Skeletal muscle satellite cell (primary cell): ENCODE results near the gene FLT4.

Source experiments
- H3K27me3 ChIP-seq: 2 replicates; pipeline ENCODE4 v1.7.0; 2013; ENCODE audit warnings: low read length; ENCODE audit not compliant: control insufficient read depth, insufficient read depth
- H3K36me3 ChIP-seq: 2 replicates; pipeline ENCODE4 v1.7.0; 2013; ENCODE audit warnings: mild to moderate bottlenecking, control low read depth, low read length; ENCODE audit not compliant: insufficient read depth
- H3K4me1 ChIP-seq: 2 replicates; pipeline ENCODE4 v1.7.0; 2013; ENCODE audit warnings: low read length; ENCODE audit not compliant: control insufficient read depth, insufficient read depth
- H3K4me2 ChIP-seq: 2 replicates; pipeline ENCODE4 v1.7.0; 2013; ENCODE audit warnings: mild to moderate bottlenecking, low read length
- H3K4me3 ChIP-seq: 2 replicates; pipeline ENCODE4 v1.7.0; 2013; ENCODE audit warnings: low read length
- H3K9ac ChIP-seq: 2 replicates; pipeline ENCODE4 v1.7.0; 2013; ENCODE audit warnings: mild to moderate bottlenecking, low read depth, low read length, moderate library complexity
- H3K9me3 ChIP-seq: replicated peaks from 2 replicates; pipeline ENCODE4 v1.7.0; 2013; ENCODE audit warnings: mild to moderate bottlenecking, control low read depth, low read length

The FLT4 gene

DNA sequence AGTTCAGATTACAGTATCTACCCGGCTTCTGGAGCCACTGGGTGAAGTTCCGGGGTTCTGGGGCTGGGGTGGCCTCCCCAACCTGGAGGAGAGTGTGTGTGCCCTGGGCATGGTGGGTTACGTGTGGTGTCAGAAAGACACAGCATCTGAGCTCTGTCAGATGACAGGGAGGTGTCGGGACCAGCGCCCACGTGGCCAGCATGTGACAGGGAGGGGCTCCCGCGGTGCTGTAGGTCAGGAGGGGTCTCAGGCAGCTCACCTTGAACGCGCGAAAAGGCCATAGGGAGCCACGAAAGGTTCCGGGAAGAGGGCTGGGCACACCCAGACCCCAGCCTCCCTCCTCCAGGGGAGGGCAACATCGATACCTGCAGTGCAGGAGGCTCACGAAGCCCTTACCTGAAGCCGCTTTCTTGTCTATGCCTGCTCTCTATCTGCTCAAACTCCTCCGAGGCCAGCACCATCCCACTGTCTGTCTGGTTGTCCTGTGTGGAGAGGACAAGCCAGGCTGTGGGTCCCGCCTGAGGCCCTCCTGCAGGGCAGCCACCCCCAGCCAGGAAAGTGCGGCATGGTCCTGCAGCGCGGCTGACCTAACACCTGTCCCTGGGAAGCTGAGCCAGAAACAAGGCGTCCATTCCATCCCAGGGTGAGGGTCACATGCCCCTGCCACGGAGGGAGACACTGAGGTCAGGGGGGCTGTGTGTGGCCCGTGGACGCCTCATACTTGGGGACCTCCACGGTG is 40.7 kb downstream of the FLT4 start:
- H3K4me1 ChIP-seq: no peaks in the 10 kb centered on the region
- no peaks in the 10 kb centered on the region for H3K36me3 ChIP-seq
- no peak overlapping the region for H3K4me3 ChIP-seq
- no peak overlapping the region for H3K4me2 ChIP-seq
- H3K27me3 ChIP-seq: peaks cover 5% of the 10 kb centered on the region
- no peak overlapping the region for H3K9ac ChIP-seq
- H3K9me3 ChIP-seq: no peaks in the 10 kb centered on the region

DNA sequence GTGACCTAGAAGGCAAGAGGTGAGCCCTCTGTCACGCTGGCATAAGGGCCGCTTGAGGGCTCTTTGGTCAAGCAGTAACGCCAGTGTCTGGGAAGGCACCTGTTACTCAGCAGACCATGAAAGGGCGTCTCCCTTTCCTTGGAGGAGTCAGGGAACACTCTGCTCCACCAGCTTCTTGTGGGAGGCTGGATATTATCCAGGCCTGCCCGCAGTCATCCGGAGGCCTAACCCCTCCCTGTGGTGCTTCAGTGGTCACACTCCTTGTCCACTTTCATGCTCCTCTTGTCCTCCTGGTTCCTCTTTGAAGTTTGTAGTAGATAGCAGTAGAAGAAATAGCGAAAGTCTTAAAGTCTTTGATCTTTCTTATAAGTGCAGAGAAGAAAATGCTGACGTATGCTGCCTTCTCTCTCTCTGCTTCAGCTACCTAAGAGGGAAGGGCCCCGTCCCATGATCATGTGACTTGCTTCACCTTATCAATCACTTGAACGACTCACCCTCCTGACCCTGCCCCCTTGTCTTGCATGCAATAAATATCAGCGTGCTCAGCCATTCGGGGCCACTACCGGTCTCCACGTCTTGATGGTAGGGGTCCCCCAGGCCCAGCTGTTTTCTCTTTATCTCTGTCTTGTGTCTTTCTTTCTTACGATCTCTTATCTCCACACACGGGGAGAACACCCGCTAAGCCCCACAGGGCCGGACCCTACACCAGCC is 41.4 kb downstream of the FLT4 start:
- H3K9ac ChIP-seq: no peak overlapping the region
- no peaks in the 10 kb centered on the region for H3K36me3 ChIP-seq
- H3K4me1 ChIP-seq: no peaks in the 10 kb centered on the region
- peaks cover 5% of the 10 kb centered on the region for H3K27me3 ChIP-seq
- no peak overlapping the region for H3K4me3 ChIP-seq
- H3K9me3 ChIP-seq: no peaks in the 10 kb centered on the region
- no peak overlapping the region for H3K4me2 ChIP-seq

DNA sequence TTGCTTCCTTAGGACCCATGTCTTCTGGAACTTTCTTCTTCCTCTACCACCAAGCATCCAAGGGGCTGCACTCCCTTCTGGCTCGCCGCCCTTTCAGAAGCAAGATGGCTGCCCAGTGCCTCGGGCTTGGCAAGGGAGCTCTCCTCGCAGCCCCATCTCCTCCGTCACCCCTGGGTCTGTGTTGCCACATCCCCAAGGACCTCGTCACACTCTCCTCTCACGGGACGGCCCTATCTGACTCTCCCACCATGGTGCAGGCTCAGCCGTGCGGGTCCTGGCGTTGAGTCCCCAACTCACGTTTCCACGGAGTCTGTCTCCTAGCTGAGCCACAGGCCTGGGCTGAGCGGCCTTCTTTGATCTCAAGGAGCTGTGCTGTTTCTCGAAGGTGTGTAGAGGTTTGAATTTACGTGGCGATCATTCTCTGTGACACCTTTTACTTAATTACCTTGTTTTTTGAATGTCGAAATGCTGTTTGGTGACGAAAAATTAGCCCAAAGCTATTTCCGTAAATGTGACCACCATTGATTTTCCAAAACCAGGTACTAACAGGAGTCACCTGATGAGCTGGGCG is 43.1 kb downstream of the FLT4 start:
- Histone ChIP-seq H3K4me1 (no peaks in the 10 kb centered on the region), H3K36me3 (no peaks in the 10 kb centered on the region), H3K9ac (no peak overlapping the region), H3K4me2 (no peak overlapping the region), H3K4me3 (no peak overlapping the region), H3K9me3 (no peaks in the 10 kb centered on the region), H3K27me3 (peaks cover 17% of the 10 kb centered on the region)

DNA sequence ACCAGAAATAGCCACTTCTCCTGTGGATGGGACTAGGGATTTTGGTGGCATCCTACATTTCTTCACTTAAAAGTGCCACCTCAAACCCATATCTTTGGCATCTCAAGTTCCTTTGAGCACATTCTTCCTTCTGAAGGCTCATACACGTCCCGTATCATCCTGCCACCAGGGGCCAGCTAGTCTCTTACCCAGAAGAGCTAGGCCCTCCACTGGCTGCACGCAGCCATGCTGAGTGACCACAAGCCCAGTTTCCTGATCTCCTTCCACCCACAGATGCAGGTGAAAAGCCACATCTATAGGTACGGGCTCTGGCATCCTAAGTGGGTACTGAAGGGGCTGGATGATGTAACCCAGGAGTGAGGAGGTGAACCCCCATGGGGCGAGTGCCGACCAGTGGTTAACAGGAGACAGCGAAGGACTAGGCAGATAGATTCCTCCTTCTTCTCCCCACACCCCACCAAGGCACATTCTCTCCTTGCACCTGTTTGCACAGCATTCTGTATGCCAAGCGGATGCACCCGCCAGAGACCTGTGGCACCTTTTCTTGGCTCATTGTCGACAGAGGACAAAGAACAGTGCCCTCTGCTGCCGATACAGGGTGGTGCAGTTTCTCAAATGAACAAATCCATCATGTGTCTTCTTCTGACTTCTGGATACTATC is 43.7 kb downstream of the FLT4 start:
- Histone ChIP-seq H3K27me3 (peaks cover 17% of the 10 kb centered on the region), H3K4me1 (no peaks in the 10 kb centered on the region), H3K4me3 (no peak overlapping the region), H3K36me3 (no peaks in the 10 kb centered on the region), H3K9ac (no peak overlapping the region), H3K9me3 (no peaks in the 10 kb centered on the region), H3K4me2 (no peak overlapping the region)

DNA sequence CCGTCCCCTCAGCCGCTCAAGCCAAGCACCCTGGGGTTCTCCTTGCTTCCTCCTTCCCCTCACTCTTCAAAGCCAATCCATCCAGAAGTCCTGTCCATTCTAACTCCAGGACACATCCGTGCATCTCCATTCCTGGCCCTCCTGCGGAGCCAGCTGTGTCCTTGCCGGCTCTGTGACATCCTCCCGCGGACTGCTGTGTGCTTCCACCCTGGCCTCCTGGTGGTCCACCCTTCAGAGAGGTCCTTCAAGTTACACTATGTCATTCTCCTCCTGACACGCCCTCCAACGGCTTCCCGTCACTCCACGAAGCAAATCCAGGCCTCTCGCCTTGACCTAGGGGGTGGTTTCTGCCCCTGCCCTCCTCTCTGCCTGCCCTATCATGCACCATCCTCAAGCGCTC is 45.1 kb downstream of the FLT4 start:
- Histone ChIP-seq H3K4me3 (no peak overlapping the region), H3K9ac (no peak overlapping the region), H3K4me2 (no peak overlapping the region), H3K36me3 (no peaks in the 10 kb centered on the region), H3K9me3 (no peaks in the 10 kb centered on the region), H3K4me1 (no peaks in the 10 kb centered on the region), H3K27me3 (peaks cover 17% of the 10 kb centered on the region)

DNA sequence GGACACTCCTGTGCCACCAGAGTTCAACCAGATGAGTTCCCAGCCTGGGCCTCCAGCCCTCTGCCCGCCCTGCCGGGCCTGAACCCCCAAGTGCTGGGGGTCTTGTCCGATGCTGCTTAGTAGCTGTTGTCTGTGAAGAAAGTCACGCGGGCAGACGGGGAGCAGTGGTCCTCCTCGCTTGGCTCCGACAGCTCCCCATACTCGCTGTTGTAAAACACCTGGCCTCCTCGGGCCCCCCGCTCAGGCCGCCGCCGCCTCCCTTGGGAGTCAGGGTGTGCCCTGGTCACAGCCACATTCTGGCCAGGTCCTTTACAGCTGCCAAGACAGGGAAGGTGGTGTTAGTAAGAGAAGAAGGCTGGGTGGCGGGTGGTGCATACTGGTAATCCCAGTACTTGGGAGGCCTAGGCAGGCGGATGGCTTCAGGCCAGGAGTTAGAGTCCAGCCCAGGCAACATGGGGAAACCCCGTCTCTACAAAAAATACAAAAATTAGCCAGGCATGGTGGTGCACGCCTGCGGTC is 46.3 kb downstream of the FLT4 start:
- Histone ChIP-seq H3K4me2 (no peak overlapping the region), H3K4me1 (no peaks in the 10 kb centered on the region), H3K27me3 (peaks cover 20% of the 10 kb centered on the region), H3K4me3 (no peak overlapping the region), H3K9me3 (no peaks in the 10 kb centered on the region), H3K9ac (no peak overlapping the region), H3K36me3 (no peaks in the 10 kb centered on the region)

DNA sequence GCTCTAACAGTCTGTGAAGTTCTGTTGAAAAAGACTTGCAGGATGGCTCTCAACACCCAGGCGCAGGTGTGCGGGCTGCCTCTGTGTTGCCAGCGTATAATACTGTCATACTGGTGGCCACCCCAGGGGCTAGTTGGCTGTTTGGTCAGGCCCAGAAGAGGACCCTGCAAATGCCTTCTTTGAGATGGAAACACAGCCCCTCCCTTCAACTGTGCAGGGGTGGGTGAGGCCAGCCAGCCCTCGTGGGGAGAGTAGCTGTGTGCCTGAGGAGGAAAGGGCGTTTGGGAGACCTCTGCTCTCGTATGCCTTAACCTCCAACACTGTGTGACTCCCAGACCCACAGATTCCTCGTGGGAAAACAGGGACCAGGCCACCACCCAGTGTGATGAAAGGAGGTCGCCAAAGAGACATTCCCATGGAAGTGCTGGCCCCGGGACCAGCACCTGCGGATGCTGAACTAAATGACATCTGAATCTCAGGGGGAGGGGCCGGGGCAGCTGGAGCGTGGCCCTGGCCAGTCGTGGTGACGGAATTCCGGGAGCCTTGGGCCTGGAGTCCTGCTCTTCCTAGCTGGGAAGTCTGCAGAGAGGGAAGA is 46.8 kb downstream of the FLT4 start:
- Histone ChIP-seq H3K9me3 (no peaks in the 10 kb centered on the region), H3K4me1 (no peaks in the 10 kb centered on the region), H3K4me3 (no peak overlapping the region), H3K27me3 (peaks cover 20% of the 10 kb centered on the region), H3K36me3 (no peaks in the 10 kb centered on the region), H3K4me2 (no peak overlapping the region), H3K9ac (no peak overlapping the region)

DNA sequence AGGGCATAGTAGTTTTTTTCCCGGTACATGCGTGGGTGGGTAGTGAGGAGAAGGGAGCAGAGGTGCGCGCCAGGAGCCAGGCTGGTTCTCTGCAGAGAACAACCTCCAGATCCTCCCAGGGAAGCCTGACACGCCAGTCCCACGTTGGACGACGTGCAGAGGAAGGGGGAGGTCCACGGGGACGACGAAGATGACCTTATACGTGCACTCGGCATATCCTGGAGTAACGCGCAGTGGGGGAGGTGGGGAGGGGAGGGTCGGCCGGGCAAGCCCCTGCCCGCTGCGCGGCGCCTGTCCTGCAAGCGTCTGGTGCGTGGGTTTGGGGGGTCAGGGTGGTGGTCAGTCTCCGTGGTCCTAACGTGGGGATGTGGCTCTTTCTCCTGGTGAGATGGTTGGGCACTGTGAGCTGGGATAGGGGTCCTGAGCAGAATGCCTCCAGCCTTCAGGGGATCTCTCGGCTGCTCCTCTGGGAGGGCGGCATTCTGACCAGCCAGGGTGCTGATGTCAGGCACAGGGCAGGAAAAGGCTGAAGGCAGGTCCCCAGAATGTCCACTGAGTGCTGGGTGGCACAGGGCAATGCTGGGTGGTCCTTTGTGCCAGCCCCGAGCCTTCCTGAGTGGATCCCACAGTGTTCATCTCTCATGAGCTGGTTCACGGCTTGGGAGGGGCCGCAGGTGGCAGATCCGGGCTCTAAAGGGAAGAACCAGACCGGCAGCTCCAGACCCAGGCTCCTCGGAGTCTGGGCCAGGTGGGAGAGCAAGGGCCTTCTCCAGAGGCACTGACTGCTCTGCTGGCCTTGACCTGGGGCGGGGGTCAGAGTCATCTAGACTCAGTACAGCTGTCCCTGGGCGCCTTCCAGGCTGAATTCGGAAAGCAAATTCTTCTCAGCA is 47.6 kb downstream of the FLT4 start:
- Histone ChIP-seq H3K36me3 (no peaks in the 10 kb centered on the region), H3K4me3 (no peak overlapping the region), H3K4me2 (no peak overlapping the region), H3K9me3 (no peaks in the 10 kb centered on the region), H3K4me1 (no peaks in the 10 kb centered on the region), H3K27me3 (peaks cover 20% of the 10 kb centered on the region), H3K9ac (no peak overlapping the region)

DNA sequence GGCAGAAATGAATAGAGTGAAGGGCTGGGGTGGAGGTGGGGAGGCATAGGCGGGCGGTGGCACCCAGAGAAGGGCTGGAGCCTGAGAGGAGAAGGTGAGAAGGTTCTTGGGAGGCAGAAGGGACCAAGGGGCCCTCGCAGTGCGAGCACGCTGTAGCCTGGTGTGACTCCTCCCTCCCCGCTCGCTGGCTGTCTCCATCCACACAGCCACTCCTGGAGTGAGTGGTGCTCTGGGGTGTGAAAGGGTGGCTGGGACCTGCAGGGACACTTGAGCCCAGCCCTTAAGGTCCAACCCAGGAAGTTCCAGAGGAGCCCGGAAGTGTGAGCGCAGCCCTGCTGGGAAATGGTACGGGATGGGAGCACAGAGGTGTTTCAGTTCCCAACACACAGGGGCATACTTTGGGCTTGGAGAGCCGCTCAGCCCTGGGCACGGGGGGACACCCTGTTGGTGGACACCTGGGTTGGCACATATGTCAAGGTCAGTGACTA is 48.8 kb downstream of the FLT4 start:
- H3K9ac ChIP-seq: no peak overlapping the region
- H3K36me3 ChIP-seq: no peaks in the 10 kb centered on the region
- H3K4me1 ChIP-seq: no peaks in the 10 kb centered on the region
- H3K27me3 ChIP-seq: peaks cover 20% of the 10 kb centered on the region
- no peak overlapping the region for H3K4me2 ChIP-seq
- H3K9me3 ChIP-seq: no peaks in the 10 kb centered on the region
- H3K4me3 ChIP-seq: no peak overlapping the region

DNA sequence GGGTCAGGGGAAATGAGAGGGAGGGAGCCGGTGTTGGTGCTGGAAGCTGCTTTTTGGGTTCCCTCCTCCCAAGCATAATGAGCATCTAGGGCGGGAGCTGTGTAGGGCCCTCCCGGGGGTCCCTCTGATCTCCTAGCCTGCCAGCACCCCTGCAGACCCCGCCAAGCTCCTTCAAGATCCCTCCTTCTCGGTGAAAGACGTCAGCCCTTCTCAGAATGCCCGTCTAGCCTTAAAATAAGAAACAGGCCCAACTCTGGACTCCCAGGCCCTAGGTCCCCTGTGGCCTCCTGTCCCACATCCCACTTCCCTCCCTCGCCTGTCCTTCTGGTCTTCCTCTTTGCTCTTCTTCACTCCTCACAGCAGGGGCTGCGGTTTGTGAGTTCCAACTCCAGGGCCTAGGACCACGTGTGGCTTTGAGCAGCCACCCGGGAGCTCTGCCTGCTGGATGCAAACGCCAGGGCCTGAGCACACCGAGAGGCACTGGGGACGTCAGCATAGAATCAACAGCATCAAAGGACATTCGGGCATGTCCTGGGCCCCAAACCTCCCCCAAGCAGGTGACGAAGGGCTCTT is 49.3 kb downstream of the FLT4 start:
- H3K9me3 ChIP-seq: no peaks in the 10 kb centered on the region
- no peak overlapping the region for H3K9ac ChIP-seq
- H3K36me3 ChIP-seq: no peaks in the 10 kb centered on the region
- H3K4me2 ChIP-seq: no peak overlapping the region
- no peak overlapping the region for H3K4me3 ChIP-seq
- no peaks in the 10 kb centered on the region for H3K4me1 ChIP-seq
- peaks cover 20% of the 10 kb centered on the region for H3K27me3 ChIP-seq
